CMK (cell line): ENCODE results near the gene C1QTNF6.
"Not testable (repeated sequence)": the region's sequence is repeated elsewhere in the genome, so short reads cannot be mapped to it uniquely, and the experiment has no call there.

Experiments used
- DNase-seq: peaks from one replicate; pipeline ENCODE4 v3.0.0-alpha.2; 2010; ENCODE audit warnings: low read depth

The C1QTNF6 gene

DNA sequence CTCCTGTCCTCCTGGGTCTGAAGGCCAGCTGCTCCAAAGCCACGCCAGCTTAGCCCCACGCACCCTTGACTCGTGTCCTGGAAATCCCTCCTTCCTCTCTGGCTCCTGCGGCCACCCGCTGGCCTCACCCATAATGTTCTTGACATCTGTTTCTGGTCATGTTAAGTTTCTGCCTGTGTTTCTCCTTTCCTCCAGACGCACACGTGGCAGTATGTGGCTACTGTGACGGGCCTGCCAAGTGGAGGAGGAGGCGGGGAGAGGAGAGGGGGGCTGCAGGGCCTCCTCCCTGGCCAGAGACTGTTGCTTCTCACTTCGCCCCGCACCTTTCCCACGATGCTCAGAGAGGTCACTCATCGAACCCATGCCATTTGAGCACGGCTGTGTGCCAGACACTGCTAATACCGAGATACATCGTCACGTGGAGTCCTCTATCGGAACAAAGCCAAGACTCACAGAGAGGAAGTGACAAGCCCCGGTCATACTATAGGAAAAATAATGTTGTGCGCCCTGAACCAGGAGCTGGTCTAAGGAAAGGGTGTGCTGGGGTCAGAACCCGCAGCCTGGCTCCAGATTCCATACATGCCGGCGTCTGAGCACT lies 11.5 kb downstream of the C1QTNF6 start:
- DNase-seq = peak; percentile 65

GRCh38 chr22:37175414-37176281 lies 12.4 kb downstream of the C1QTNF6 start:
- DNase-seq = no peak

GRCh38 chr22:37174964-37175363 lies 13.1 kb downstream of the C1QTNF6 start:
- DNase-seq = no peak

GRCh38 chr22:37173709-37174108 lies 14.3 kb downstream of the C1QTNF6 start:
- no peak for DNase-seq

DNA sequence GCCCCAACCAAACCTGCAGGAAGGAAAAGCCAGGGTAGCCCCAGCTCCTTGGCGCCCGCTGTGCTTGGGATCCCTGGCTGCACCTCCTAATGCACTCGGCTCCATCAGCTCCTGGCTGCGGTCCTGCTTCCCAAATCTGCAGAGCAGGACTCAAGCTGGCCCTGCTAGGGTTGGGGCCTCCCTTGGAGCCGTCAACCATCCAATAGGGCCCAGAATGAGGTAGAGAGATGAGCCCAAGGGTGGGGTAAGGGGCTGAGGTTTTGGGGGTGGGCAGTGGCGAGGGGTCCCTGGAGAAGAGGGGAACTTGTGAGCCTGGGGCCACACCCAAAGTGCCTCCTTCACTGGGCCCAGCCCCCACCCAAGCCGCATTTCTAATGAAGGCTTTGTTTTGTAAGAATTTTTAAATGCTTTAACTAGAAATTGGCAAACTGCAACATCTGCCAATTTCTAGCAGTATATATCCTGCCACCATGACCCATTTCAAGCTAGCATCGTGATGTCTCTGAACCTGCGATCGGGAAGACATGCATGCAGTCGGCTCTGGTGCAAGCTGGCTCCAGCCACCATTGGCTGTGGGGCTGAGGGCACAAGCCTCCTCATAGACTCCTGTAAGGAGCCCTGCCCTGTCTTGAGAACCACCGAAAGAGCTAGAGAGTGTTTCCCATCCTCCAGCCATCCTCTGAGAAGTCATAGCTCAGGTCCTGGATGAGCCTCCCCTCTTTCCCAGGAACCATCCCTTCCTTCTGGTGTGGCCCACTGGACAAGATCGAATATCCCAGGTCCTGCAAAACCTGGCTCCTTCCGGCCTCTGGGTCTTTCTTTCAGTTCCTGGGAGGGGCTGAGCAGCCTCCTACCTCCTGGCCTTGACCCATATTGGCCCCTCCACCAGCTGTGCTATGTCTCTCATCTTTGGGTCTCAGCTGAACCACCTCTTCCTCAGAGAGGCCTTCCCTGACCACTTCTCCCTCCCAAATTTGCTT lies 15.5 kb downstream of the C1QTNF6 start:
- DNase-seq = no peak

DNA sequence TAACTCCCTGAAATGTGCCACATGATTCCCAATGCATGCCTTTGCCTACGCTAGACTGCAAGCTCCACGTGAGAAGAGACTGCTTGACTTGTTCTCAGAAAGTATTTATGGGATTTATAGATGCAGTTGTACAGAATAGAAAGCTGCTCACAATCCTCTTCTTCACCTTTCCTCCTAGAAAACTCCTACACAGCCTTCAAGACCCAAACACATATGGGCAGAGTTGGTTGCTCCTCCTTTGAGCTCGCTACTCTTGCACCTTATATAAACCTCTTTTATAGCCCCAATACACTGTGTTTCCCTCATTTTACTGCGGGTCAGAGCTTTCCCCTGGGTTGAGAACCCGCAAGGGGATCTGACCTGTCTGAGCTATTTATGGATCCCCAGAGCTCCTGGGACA lies 16.4 kb downstream of the C1QTNF6 start:
- no peak for DNase-seq

- not testable (repeated sequence) for DNase-seq
Observed at GRCh38 chr22:37170689-37171405, 17.2 kb downstream of the C1QTNF6 start.

DNA sequence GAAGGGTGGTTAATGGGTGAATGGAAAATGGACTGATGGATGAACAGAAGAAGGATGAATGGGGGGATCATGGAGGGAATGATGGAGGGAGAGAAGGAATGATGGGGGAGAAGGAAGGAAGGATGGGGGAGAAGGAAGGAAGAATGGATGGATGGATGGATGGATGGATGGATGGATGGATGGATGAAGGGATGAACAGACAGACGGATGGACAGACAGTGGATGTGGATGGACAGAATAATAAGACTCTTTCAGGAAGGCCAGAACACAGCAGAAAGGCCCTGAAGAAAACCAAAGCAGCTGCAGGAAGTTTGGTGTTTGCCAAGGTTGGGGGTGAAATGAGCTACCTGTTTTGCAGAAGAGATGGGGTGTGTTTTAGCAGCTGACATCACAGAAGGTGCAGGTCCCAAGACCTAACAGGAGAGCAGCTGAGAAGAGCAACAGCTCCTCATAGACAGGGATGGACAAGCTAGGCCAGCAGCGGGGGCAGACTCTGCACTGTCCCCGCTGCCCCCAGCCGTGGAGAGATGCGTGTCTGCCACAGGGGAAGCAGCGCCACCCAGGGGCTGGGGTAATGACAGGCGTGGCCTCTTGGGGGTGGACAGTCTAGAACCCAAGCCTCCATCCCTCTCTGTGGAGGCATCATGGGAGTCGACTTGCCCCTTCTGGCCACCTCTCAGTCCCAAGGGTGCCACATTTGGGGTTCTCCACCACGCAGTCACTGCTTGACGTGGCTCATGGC lies 17.9 kb downstream of the C1QTNF6 start:
- no peak for DNase-seq

- DNase-seq = no peak
Observed at GRCh38 chr22:37169406-37169805, 18.6 kb downstream of the C1QTNF6 start.

DNA sequence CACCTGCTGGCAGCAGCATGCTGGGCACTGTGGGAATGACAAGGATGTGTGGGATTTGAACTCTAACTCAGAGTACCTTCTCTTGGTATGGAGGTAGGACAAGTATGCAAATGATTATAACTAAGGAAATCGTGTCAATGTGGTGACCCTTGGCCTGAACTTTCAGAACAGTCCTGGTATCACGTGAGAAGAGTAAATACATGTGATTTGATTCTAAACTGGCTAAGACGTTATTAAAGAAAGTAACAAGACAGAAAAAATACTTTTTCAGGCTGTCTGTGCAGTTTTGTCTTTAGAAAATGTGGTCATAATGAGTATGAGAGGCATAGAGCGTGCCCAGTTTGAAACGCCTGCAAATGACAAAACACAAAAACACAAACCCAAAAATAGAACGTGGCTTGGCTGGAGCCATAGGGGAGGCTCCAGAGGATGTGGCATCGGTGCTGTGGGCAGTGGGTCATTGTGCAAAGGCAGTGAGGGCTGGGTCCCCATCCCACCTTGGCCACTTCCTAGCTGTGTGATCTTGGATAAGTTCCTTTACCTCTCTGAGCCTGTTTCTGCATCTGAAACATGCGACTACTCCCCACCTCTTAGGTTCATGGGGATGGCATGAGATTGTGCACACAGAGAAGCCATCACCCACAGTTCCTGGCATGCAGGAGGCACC lies 19.9 kb downstream of the C1QTNF6 start:
- DNase-seq = no peak

DNA sequence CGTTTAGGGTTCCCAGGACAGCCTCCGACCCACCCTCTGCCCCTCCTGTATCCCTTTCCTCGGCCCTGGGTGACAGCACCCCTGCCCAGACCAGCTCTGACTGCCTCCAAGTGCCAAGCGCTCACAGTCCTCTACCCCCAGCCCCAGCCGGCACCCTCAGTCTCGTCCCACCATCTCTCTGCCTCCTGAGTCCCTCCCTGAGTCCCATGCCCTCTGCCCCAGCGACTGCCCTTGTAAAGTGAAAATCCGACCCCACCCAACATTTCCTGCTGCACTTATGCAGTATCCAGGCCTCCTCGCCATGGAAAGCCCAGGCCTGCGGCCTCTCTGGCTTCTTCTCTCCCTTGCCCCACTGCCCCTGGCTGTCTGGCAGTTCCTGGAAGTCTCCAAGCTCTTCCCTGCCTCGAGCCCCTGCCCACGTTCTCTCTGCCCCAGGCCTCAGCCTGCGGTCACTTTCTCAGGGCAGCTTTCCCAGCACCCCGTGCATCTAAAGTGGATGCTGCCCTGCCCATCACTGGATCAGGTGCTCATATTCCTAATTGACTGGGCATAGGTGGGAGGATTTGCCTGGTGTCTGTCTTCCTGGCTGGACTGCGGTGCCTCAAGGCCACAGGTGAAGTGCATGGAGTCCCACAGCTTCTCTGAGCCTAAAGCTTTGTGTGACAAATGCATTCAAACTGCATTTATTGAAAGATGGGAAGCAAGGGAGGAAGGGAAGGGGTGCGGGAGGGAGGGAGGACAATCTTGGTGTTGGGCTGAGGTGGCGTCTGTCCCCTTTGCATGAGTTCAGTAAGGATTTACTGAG lies 20.7 kb downstream of the C1QTNF6 start:
- DNase-seq = no peak

DNA sequence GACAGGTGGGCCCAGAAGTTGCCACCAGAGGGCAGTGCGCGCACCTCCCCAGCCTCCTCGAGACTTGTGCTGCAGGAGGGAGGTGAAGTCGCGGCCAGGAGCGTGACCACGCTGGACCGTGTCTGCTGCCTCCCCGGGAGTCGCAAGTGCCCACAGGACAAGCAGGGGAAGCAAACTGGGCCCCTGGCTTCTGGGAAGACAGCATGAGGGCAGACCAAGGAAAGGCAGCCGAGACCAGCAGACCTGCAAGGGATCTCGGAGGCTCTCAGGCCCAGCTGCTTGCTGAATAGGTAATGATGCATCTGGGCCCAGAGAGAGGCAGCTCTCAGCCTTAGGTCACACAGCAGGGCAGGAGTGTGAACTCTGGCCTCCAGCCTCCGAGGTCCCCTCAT lies 21.4 kb downstream of the C1QTNF6 start:
- DNase-seq = peak; percentile 67

GRCh38 chr22:37165940-37166674 lies 21.9 kb downstream of the C1QTNF6 start:
- no peak for DNase-seq

DNA sequence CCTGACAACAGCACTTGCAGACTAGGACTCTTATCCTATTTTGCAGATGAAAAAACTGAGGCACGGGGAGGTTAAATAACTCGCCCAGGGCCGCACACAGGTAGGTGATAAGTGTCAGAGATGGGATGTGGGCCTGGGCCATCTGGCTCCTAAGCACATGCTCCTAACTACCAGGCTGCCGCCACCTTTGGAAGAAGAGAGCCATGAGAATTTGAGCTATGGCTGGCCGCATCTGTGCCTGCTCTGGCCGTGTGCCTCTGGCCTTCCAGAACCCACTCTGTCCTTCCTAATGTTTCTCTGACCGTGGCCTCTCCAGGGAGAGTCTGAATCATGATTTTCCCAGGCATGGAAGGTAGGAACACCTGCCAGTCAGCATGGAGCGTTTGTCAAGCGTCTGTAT lies 23.0 kb downstream of the C1QTNF6 start:
- DNase-seq = no peak

- no peak for DNase-seq
Observed at GRCh38 chr22:37164505-37164887, 23.6 kb downstream of the C1QTNF6 start.

- DNase-seq = peak; percentile 59
Observed at GRCh38 chr22:37163575-37164504, 24.2 kb downstream of the C1QTNF6 start.

DNA sequence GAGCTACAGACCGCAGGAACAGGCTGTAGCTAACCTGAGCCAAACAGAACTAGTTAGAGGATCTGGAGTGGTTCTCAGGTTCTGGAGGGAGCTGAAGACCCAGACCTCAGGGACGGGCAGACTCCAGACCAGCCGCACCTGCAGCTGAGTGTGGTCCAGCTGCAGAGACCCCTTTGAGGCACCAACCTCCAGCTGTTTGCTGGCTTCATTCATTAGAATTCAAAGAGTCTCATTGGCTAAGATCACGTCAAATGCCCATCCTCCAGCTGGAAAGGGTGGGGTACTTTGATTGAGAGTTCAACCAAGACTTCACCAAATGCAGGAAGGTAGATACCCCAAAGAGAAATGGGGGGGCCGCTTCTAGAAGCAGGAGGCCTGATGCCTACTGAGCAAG lies 25.0 kb downstream of the C1QTNF6 start:
- no peak for DNase-seq
